Measurements from ENCODE around the gene DOCK1. TPM values are rescaled to one million over a fixed set of nuclear protein-coding genes. Genes with fewer than 3 reads are reported as not detected.

The DOCK1 gene
- total RNA-seq, 1 experiment from 2014 or later = 82.2 TPM

- Histone ChIP-seq H3K4me1 (no peaks in the 10 kb centered on the region), H3K36me3 (ENCODE audit: control insufficient read depth, insufficient read depth, low read length) (no peaks in the 10 kb centered on the region; the same call in none of the 2 replicates), H3K27me3 (replicated peaks; ENCODE audit: control insufficient read depth, insufficient read depth, low read length) (no peaks in the 10 kb centered on the region), H3K4me3 (ENCODE audit: low read depth, low read length) (no peak overlapping the region), H3K9me3 (no peaks in the 10 kb centered on the region)
- Mint-ChIP-seq H3K27ac (ENCODE audit: unreplicated experiment) (no peak overlapping the region), H3K4me1 (ENCODE audit: low read depth, unreplicated experiment) (no peaks in the 10 kb centered on the region), H3K9me3 (ENCODE audit: unreplicated experiment) (no peaks in the 10 kb centered on the region), H3K36me3 (ENCODE audit: insufficient read depth, unreplicated experiment) (peaks cover 19% of the 10 kb centered on the region), H3K4me3 (ENCODE audit: unreplicated experiment) (no peak overlapping the region), H3K27me3 (ENCODE audit: insufficient read depth, unreplicated experiment) (no peaks in the 10 kb centered on the region)
- CTCF ChIA-PET = no interaction called here
- intact Hi-C loops (cut with micrococcal nuclease; ENCODE audit: unreplicated experiment) = no loop called here
- no peak for DNase-seq
- no peak for TF ChIP-seq CTCF (IDR thresholded peaks at IDR 0.05; ENCODE audit: insufficient read depth in 1 of 2, low read depth in 1 of 2, low read length in 1 of 2, severe bottlenecking in 1 of 2, unreplicated experiment in 1 of 2)
- POLR2A ChIA-PET = no interaction called here
- BruUV-seq (replicated peaks) = no TSS peak
Measured at GRCh38 chr10:127411062-127411461, 505.8 kb downstream of the DOCK1 start.

DNA sequence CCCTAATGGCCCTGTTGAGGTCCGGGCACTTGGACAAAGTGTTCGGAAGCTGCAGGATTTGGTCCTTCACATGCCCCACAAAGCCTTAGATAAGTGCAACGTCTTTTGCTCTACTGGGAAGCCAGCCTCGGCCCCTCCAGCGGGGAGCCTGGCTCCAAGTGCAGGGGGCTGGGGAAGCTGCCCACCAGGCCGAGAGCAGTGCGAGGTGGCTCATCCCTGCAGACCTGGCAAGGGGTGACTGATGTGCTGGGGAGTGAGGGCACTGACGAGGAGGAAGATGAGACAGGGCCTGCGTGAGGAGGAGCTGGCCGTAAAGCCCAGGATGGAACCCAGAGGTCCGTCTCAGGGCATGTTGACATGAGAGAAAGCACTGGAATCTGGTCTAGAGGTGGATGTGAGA is 508.1 kb downstream of the DOCK1 start:
- Histone ChIP-seq H3K27me3 (replicated peaks; ENCODE audit: control insufficient read depth, insufficient read depth, low read length) (no peaks in the 10 kb centered on the region), H3K9me3 (no peaks in the 10 kb centered on the region), H3K36me3 (ENCODE audit: control insufficient read depth, insufficient read depth, low read length) (no peaks in the 10 kb centered on the region; the same call in none of the 2 replicates), H3K4me1 (no peaks in the 10 kb centered on the region), H3K4me3 (ENCODE audit: low read depth, low read length) (no peak overlapping the region)
- H3K9me3 Mint-ChIP-seq (ENCODE audit: unreplicated experiment) = no peaks in the 10 kb centered on the region
- no peak overlapping the region for H3K27ac Mint-ChIP-seq (ENCODE audit: unreplicated experiment)
- H3K36me3 Mint-ChIP-seq (ENCODE audit: insufficient read depth, unreplicated experiment) = peaks cover 25% of the 10 kb centered on the region
- H3K4me3 Mint-ChIP-seq (ENCODE audit: unreplicated experiment) = no peak overlapping the region
- ChIA-PET CTCF (no interaction called here), POLR2A (no interaction called here)
- TF ChIP-seq CTCF (IDR thresholded peaks at IDR 0.05; ENCODE audit: insufficient read depth in 1 of 2, low read depth in 1 of 2, low read length in 1 of 2, severe bottlenecking in 1 of 2, unreplicated experiment in 1 of 2) = no peak
- no peaks in the 10 kb centered on the region for H3K4me1 Mint-ChIP-seq (ENCODE audit: low read depth, unreplicated experiment)
- intact Hi-C loops (cut with micrococcal nuclease; ENCODE audit: unreplicated experiment) = no loop called here
- no peaks in the 10 kb centered on the region for H3K27me3 Mint-ChIP-seq (ENCODE audit: insufficient read depth, unreplicated experiment)
- DNase-seq = no peak
- BruUV-seq (replicated peaks) = no TSS peak

DNA sequence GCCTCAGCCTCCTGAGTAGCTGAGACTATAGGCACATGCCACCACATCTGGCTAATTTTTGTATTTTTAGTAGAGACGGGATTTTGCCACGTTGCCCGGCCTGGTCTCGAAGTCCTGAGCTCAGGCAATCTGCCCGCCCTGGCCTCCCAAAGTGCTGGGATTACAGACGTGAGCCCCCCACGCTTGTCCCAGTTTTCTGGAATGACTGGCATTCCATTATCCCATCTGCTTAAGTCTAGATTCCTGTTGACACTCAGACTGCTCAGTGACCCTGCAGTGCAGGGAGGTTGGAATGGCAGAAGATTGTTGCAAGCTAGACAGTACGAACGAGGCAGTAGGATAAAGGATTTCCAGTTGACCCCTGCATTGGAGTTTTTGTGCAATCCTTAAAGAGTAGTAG is 508.8 kb downstream of the DOCK1 start:
- Histone ChIP-seq H3K4me1 (no peaks in the 10 kb centered on the region), H3K36me3 (ENCODE audit: control insufficient read depth, insufficient read depth, low read length) (no peaks in the 10 kb centered on the region; the same call in none of the 2 replicates), H3K27me3 (replicated peaks; ENCODE audit: control insufficient read depth, insufficient read depth, low read length) (no peaks in the 10 kb centered on the region), H3K4me3 (ENCODE audit: low read depth, low read length) (no peak overlapping the region), H3K9me3 (no peaks in the 10 kb centered on the region)
- Mint-ChIP-seq H3K4me1 (ENCODE audit: low read depth, unreplicated experiment) (no peaks in the 10 kb centered on the region), H3K27me3 (ENCODE audit: insufficient read depth, unreplicated experiment) (no peaks in the 10 kb centered on the region), H3K9me3 (ENCODE audit: unreplicated experiment) (no peaks in the 10 kb centered on the region), H3K4me3 (ENCODE audit: unreplicated experiment) (no peak overlapping the region), H3K36me3 (ENCODE audit: insufficient read depth, unreplicated experiment) (peaks cover 27% of the 10 kb centered on the region), H3K27ac (ENCODE audit: unreplicated experiment) (no peak overlapping the region)
- POLR2A ChIA-PET = no interaction called here
- no peak for TF ChIP-seq CTCF (IDR thresholded peaks at IDR 0.05; ENCODE audit: insufficient read depth in 1 of 2, low read depth in 1 of 2, low read length in 1 of 2, severe bottlenecking in 1 of 2, unreplicated experiment in 1 of 2)
- BruUV-seq (replicated peaks) = no TSS peak
- CTCF ChIA-PET = no interaction called here
- intact Hi-C loops (cut with micrococcal nuclease; ENCODE audit: unreplicated experiment) = no loop called here
- DNase-seq = no peak
